HG03558 (cell line): ENCODE data around the gene NIPSNAP2.
"Not testable (repeated sequence)": the region's sequence is repeated elsewhere in the genome, so short reads cannot be mapped to it uniquely, and the experiment has no call there.

ENCODE experiments used
- ATAC-seq: cut with Tn5 transposase; IDR thresholded peaks from one replicate; pipeline ENCODE4 v1.9.1; 2021; ENCODE audit warnings: moderate number of reproducible peaks; ENCODE audit not compliant: unreplicated experiment; ENCODE audit errors: extremely low read depth

NIPSNAP2 gene

DNA sequence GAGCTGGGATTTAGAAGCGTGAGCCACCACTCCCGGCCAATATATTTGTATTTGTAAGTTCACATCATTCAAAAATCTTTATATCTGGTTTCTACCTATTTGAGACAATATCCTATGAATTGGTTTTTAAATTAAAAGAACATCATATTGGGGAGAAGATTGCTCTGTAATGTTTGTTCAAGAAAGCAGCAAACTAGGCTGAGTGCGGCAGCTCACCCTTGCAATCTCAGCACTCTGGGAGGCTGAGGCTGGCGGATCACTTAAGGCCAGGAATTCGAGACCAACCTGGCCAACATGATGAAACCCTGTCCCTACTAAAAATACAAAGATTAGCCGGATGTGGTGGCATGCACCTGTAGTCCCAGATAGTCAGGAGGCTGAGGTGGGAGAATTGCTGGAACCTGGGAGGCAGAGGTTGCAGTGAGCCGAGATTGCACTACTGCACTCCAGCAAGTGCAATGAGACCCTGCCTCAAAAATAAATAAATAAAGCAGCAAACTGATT lies 9.4 kb downstream of the NIPSNAP2 start:
- no peak for ATAC-seq

DNA sequence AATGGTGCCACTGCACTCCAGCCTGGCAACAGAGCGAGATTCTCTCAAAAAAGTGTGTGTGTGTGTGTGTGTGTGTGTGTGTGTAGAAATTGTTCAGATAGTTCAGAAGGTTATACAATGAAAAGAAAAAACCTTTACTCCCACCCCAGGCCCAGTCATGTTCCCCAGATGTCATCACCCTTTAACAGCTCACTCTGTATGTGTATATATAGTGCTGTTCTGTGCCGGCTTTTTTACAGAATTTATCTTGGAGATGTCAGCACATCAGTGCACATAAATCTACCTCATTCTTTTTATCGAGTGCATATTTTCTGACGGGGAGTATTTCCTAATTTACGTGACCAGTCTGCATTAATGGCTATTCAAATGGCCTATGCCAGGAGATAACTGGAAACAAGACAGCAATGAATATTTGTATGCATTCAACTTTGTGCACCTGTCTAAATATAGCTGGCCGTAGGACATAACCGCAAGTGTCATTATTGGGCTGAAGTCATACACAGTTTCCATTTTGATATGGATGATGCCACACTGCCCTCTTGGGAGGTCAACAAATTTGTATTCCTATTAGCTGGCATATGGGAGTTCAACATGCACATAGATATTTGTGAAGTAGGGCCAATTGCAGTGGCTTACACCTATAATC lies 11.7 kb downstream of the NIPSNAP2 start:
- ATAC-seq: no peak

DNA sequence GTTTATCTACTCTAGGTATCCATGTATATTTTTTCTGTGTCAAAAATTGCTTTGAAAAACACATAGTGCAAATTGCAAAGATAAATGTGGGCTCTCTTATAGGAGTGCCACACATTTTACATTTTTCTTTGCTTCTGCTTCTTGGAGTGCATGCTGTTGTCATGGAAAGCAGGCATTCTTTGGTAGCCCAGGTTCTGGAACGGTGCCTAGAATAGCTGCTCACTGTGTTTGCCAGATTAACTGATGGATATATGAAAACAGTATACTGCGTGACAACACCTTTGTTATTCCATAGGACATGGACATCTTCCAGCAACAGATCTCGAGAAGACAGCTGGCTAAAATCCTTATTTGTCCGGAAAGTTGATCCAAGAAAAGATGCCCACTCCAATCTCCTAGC lies 13.4 kb downstream of the NIPSNAP2 start:
- no peak for ATAC-seq

DNA sequence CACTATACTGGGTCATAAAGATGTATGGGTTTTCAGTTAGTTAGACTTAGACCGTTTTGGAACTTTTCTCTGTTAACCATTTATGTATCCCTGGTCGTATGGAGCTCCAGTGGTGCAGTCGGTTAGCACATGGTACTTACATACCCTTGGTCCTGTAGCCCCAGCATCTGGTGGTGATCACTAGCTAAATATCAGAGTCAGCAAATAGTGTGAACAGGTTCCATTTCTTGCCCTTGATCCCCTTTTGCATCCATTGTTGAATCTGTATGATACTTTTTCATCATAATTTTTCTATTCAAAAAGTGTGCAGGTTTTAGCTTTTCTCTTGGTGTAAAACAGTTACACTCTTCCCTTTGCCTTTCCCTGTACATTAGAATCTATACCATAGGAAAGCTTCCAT lies 15.9 kb downstream of the NIPSNAP2 start:
- no peak for ATAC-seq

DNA sequence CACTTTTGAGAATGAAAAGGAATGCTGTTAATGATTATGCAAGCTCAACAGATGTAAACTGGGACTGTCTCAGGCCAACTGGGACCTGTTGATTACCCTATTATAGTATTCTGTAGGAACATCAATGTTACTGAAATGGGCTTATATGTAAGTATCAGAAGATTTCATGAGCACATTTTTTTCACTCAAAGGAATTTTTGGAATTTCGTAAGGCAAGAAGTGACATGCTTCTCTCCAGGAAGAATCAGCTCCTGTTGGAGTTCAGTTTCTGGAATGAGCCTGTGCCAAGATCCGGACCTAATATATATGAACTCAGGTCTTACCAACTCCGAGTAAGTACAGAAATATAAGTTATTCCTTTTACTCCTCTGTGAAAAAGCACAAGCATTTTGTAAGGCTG lies 19.2 kb downstream of the NIPSNAP2 start:
- no peak for ATAC-seq

DNA sequence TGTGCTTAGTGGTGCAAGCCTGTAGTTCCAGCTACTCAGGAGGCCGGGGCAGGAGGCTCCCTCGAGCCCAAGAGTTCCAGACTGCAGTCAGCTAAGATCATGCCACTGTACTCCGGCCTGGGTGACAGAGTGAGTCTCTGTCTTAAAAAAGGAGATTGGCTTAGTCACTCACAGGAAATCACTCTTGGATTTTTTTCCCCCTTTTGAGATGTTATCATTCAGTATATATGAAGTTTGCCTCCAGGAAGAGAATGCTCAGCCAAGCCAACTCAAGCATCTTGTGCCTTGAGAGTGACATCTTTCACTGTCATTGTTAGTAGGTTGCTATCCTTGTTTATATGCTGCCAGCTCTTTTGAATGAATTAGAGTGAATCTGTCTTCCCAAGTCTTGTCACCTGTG lies 28.0 kb downstream of the NIPSNAP2 start:
- ATAC-seq: no peak

DNA sequence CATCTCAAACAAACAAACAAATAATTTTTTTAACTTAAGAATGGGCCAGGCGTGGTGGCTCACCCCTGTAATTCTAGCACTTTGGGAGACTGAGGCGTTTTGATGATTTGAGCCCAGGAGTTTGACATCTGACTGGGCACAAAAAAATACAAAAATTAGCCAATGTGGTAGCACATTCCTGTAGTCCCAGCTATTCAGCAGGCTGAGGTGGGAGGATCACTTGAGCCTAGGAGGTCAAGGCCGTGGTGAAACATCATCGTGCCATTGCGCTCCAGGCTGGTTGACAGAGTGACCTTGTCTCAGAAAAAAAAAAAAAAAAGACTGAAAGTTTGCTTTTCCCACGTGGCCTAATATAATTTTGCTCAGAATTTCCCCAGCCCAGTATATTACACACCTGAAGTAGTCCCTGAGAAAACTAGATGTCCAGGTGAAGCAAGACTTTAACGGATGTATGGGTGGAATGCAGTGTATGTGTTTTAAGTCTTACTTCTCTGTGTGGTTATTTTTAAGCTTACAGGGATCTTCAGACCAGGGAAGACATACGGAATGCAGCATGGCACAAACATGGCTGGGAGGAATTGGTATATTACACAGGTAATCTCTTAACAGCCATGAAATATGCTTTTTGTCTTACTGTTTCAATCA lies 32.6 kb downstream of the NIPSNAP2 start:
- no peak for ATAC-seq

DNA sequence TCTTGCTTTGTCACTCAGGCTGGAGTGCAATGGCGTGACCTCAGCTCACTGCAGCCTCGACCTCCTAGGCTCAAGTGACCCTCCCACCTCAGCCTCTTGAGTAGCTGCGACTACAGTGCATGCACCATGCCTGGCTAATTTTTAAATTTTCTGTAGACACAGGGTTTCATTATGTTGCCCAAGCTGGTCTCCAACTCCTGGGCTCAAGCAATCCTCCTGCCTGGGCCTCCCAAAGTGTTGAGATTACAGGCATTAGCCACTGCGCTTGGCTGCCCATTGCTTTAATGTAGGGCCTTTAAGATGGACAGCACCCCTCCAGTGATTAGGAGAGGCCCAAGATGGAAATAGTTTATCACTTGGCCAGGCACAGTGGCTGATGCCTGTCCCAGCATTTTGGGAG lies 39.4 kb downstream of the NIPSNAP2 start:
- ATAC-seq: no peak

DNA sequence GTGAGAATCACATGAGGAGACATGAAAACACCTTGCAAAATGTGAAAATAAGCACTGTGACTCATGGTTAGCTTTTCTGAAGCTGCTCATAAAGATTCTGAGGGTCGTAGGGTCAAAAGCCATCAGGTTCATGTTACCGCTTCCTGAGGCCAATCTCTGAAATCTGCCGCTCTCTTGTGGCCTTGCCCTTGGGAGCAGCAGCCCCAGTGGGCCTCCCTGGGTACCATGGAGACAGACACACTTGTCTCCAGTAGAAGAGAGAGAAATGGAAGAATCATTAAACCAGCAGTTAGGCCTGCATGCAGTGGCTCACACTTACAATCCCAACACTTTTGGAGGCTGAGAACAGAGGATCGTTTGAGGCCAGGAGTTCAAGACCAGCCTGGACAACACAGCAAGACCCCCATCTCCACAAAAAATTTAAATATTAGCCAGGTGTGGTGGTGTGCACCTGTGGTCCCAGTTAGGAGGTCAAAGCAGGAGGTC lies 42.8 kb downstream of the NIPSNAP2 start:
- no peak for ATAC-seq

DNA sequence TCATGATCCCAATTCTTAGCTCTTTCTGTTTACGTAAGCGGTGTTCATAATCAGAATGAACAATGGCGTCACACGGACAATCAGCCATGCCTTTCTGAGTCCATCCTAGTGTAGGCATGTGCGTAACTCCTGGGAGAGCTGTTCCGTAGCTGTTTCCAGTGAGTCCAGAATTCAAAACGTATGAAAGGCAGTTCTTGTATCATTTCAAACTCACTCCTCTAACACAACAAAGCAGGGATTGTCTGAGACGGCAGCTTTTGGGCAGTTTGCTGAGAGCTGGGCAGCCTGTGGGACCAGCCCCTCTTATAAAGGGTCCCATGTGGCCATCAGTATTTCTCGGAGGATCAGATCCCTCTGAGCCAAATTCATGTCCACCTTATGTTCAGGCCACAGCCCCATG lies 43.5 kb downstream of the NIPSNAP2 start:
- ATAC-seq: no peak

DNA sequence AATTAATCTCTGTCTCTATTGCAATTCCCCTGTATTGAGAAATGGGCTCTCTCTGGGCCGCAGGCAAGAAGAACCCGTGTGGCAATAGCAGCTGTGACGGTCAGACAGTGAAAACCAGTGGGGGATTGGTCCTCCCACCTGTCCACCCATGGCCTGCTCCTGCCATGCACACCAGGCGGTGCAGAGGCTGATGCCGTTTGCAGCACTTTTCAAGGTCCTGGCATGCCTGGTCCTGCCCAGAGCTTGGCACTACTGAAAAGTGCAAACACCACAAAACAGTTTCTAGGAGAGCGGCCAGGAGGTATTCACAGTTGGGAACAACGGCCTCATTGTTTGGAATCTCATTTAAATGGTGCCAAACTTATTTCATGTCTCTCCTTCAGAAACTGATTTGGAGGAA lies 45.3 kb downstream of the NIPSNAP2 start:
- ATAC-seq: no peak

DNA sequence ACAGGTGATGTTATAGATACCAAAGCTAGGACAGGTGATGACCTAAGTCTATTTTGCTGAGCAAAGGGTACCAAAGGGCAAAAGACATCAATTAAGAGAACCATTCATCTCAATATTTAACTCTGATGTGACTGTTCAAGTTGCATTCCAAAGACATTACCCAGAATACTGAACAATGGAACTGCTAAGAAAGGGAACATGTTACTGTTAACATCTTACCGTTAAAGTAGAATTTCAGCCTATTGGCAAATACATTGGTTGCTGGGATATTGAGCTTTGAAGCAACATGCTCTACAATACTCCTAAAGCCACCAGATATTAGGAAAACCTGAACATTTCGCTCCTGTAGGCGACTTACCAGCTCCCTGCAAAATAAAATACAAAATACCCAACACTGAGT lies 52.6 kb downstream of the NIPSNAP2 start:
- ATAC-seq: not testable (repeated sequence)

DNA sequence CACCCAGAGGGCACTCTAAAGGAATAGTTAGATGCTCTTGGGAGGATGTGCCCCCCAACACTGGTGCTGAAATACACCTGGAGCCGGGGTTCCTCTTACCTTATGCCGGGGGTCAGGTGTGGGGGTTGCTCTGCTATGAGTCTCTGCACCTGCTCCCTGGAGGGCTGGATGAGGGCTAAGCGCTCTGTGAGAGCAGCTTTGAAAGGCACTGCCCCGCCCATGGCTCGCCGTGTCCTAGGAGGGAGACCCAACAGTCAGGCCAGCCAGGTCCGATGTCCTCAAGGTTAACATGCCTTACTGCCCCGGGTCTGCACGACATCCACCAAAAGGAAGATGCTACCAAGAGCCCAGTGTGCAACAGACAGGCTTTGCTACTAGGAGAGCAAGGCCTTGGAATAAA lies 55.1 kb downstream of the NIPSNAP2 start:
- ATAC-seq: no peak

DNA sequence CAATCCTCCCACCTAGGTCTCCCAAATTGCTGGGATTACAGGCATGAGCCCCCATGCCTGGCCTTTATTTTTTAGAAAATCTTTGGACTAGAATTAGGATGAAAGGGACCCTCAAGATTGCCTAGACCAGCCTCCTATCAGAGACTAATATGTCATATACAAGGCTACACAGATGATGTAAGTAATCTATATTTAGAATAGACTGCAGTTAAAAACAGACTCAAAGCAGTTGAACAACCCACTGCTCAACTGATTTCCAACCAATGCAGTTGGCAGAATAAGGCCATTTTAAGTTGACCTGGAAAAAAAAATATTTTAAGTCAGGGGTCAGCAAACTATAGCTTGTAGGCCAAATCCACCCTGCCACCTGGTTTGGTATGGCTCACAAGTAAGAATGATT lies 59.1 kb downstream of the NIPSNAP2 start:
- ATAC-seq: no peak

DNA sequence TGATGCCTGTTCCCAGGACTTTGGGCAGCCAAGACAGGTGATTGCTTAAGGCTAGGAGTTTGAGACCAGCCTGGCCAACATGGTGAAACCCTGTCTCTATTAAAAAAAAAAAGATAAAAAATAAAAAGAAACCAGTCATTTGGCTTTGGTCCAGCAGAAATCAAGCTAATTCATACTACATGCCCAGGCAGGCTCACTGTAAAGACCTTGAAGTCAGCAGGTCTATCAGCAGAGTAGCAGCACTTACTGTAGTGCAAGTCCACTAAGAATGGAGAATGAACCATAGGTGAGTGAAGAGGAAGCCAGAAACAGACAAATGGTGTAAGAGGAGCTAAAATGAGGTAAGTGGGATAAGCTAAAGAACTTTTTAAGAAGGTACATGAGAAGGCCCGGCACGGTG lies 62.2 kb downstream of the NIPSNAP2 start:
- no peak for ATAC-seq

DNA sequence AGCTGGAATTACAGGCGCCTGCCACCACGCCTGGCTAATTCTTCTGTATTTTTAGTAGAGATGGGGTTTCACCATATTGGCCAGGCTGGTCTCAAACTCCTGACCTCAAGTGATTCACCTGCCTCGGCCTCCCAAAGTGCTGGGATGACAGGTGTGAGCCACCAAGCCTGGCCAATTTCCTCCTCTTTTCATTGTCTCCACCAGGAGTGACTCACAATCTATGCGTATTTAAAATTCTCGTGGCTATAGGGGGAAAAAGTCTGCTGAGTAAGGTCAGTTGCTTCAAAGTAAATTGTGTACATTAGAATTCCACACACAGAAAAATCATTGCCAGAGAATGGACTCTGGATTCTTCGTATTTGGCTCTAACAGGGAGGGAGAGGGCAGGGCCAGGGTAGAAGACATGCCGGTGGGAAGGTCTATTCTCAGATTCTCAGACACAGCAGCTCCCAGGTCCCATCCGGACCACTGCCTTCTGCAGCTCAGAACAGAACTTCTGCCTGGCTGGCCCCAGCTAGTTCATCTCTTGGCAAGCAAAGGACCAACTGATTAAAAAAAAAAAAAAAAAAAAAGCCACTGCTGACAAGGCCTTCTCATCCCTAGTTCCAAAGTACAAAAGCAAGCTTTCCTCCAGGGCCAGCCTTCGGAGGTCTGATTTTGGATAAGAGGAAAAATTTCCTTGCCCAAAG lies 64.7 kb downstream of the NIPSNAP2 start:
- no peak for ATAC-seq

DNA sequence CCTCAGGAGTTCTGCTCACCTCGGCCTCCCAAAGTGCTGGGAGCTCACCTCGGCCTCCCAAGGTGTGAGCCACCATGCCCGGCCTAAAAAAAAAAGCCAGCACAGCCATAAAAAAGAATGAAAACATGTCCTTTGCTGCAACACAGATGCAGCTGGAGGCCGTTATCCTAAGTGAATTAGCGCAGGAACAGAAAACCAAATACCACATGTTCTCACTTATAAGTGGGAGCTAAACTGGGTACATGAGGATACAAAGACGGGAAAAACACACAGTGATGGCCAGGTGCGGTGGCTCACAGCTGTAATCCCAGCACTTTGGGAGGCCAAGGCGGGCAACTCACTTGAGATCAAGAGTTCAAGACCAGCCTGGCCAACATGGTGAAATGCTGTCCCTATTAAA lies 66.0 kb downstream of the NIPSNAP2 start:
- ATAC-seq: no peak

DNA sequence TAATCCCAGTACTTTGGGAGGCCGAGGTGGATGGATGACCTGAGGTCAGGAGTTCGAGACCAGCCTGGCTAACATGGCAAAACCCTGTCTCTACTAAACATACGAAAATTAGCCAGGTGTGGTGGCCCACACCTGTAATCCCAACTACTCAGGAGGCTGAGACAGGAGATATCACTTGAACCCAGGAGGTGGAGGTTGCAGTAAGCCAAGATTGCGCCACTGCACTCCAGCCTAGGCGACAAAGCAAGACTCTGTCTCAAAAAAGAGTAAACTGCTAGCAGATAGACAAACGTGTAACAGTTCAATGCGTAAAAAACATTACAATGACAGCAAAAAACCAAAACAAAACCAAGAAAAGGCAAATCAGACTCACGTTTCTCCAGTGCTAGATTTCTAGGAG lies 67.2 kb downstream of the NIPSNAP2 start:
- not testable (repeated sequence) for ATAC-seq

DNA sequence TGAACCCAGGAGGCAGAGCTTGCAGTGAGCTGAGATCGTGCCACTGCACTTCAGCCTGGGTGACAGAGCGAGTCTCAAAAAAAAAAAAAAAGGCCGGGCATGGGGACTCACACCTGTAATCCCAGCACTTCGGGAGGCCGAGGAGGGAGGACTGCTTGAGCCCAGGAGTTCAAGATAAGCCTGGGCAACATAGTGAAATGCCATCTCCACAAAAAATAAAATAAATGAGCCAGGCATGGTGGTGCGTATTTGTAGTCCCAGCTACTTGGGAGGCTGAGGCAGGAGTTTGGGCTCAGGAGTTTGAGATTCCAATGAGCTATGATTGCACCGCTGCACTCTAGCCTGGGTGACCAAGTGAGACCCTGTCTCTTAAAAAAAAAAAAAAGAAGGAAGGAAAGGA lies 68.2 kb downstream of the NIPSNAP2 start:
- ATAC-seq: not testable (repeated sequence)

DNA sequence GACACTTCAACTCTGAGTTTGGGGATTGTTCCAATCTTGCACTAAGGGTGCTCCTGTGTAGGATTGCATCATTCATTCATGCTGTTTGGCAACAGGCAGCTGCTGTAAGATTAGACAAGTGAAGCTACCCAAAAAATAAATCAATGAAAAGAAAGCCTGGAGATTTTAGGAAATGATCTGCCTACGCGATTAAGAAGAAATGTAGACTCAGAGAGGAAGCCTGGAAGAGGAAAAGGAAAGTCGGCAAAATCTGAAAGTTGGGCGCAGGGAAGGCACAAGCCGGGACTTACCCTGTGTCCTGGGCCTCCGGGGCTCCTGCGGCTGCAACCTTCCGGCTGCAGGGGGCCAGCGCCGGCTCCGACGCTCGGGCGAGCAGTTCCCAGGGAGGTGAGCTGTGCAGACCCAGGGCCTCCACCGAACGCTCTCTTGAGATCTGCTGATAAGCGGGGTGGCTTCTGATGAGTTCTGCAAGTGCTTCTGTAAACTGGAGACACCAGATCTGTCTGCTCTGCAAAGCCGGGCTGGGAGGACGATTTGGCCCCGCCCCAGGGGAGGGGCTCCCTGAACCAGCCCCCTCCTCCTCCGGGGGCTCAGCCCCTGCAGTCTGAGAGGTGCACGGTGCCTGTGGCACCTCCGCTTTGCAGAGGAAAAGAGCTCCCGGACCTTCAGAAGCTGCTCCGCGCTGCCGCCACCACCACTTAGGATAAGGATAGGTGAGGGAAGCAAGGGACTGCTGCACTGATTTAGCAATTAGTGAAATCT lies 69.5 kb downstream of the NIPSNAP2 start:
- ATAC-seq: peak; percentile 95

DNA sequence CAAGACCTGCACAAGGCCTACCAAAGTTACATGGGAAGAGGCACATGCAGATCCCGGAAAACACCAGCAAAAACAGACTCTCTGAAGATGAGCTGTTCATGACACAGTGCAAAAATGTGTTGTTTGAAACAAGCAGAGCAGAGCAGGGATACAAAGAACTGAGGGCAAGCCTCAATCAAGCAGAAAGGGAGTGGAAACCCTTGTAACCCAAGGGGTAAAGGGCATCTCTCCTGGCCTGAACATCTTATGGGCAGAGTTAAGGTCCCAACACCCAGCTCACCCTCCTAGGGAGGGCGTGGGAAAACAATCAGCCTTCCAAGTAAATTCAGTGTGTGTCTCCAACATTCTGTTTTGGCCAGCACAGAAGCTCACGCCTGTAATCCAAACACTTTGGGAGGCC lies 76.3 kb downstream of the NIPSNAP2 start:
- ATAC-seq: no peak
